Stomach (tissue), 9 donors: ENCODE results near the gene CRTAC1. TPM values are rescaled to one million over a fixed set of nuclear protein-coding genes. Genes with fewer than 3 reads are reported as not detected.

Experiments
- DNase-seq, 2 donors: peaks; one replicate each; pipeline versions ENCODE4 v3.0.0 to v3.0.0-alpha.2; 2013 to 2019
- H3K27ac ChIP-seq, 5 donors: fragments of 200-600 bp in 4 of 5; sonication (generic) in 4 of 5; one replicate each; pipeline ENCODE4 v1.5.1; 2013 to 2019; ENCODE audit warnings: mild to moderate bottlenecking in 1 of 5, moderate library complexity in 1 of 5
- H3K27me3 ChIP-seq, 3 donors: fragments of 200-600 bp; sonication (generic); one replicate each; pipeline ENCODE4 v1.5.1; 2017 to 2019; ENCODE audit warnings: mixed run types in 1 of 3
- H3K36me3 ChIP-seq, 4 donors: fragments of 200-600 bp; sonication (generic); 1 replicate in 3 of 4; 2 replicates in 1 of 4; pipeline ENCODE4 v1.5.1; 2016 to 2019
- H3K4me1 ChIP-seq, 4 donors: fragments of 200-600 bp; sonication (generic); one replicate each; pipeline ENCODE4 v1.5.1; 2016 to 2019
- H3K4me3 ChIP-seq, 4 donors: fragments of 200-600 bp; sonication (generic) in 3 of 4; one replicate each; pipeline ENCODE4 v1.5.1; 2016 to 2019; ENCODE audit warnings: mild to moderate bottlenecking in 1 of 4
- H3K9me3 ChIP-seq, 4 donors: fragments of 200-600 bp; sonication (generic); one replicate each; pipeline ENCODE4 v1.5.1; 2016 to 2019
- EP300 ChIP-seq: sonication (generic); formaldehyde crosslinking; IDR thresholded peaks from one replicate; pipeline ENCODE4 v1.6.1; 2017; ENCODE audit warnings: antibody characterized with exemption
- POLR2A ChIP-seq, 4 donors: fragments of 450-650 bp; IDR thresholded peaks; one replicate each; pipeline ENCODE4 v1.6.1; 2016; ENCODE audit warnings: antibody characterized with exemption in 4 of 4, control low read depth in 2 of 4, mild to moderate bottlenecking in 1 of 4, moderate library complexity in 1 of 4
- POLR2AphosphoS5 ChIP-seq, 3 donors: sonication (generic); formaldehyde crosslinking; IDR thresholded peaks; one replicate each; pipeline ENCODE4 v1.6.1; 2016; ENCODE audit warnings: antibody characterized with exemption in 3 of 3
- WGBS, 5 donors: extraction: QIAGEN DNeasy Blood & Tissue Kit in 3 of 5; methylation state at CpG; one replicate each; pipeline versions ENCODE4 v1.1.5 to v1.1.7; 2013 to 2018; 5-methylcytosine and 5-hydroxymethylcytosine counted together
- intact Hi-C: fragments of 100-400 bp; cut with DNase I; formaldehyde crosslinking; loops from one replicate; pipeline ENCODE4 v1.15.1; 2023; ENCODE audit warnings: low total_unique reads
- polyA plus RNA-seq, 3 donors: library from polyadenylated mRNA; stranded (reverse); fragments of 200-250 nt; gene quantifications; one replicate each; pipeline ENCODE4 v1.2.3, GENCODE V29; 2013
- total RNA-seq, 5 donors: library from RNA; depleted of rRNA; stranded (reverse); fragments of >200 nt; gene quantifications; one replicate each; pipeline versions ENCODE4 v1.1.0 to v1.2.3, GENCODE V29; 2014 to 2016
- TF ChIP-seq, protein P1 (sequence below), 7 experiments: fragments of 450-650 bp in 4 of 7; fragments of 200-600 bp in 3 of 7; sonication (generic) in 3 of 7; IDR thresholded peaks; one replicate each; pipeline ENCODE4 v1.5.1; 2016 to 2019; ENCODE audit warnings: antibody characterized with exemption in 7 of 7, control low read depth in 2 of 7, mild to moderate bottlenecking in 1 of 7
- donor health status: healthy with polysubstance abuse.
- donor health status: Bipolar disorder and iron deficiency.
- donor health status: healthy.

Gene CRTAC1
- total and polyA plus RNA-seq, 8 donors: 0.06 to 21.4 (median 0.77) TPM; not detected in 2

DNA sequence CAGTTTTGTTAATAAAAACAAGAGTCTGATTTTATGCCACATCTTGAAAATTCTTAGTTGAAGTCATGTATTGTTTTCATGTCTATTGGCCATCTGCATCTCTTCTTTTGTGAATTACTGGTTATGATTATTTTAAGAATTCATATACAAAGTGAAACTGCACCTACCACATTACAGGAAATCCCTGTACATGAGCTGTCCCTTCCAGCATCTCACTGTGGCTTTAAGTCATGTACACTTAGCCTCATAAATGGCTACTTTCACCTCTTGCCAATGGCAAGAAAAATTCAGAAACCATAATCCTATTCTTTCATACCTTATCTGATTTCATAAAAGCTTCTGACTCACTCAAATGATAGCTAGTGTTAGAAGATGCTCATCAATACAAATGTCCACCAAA is 48.6 kb downstream of the CRTAC1 start:
- H3K9me3 ChIP-seq: no peaks in the 10 kb centered on the region
- TF ChIP-seq POLR2A (IDR thresholded peaks at IDR 0.05) (no peak), POLR2AphosphoS5 (IDR thresholded peaks at IDR 0.05) (no peak), EP300 (no peak)
- TF ChIP-seq, protein P1, sequence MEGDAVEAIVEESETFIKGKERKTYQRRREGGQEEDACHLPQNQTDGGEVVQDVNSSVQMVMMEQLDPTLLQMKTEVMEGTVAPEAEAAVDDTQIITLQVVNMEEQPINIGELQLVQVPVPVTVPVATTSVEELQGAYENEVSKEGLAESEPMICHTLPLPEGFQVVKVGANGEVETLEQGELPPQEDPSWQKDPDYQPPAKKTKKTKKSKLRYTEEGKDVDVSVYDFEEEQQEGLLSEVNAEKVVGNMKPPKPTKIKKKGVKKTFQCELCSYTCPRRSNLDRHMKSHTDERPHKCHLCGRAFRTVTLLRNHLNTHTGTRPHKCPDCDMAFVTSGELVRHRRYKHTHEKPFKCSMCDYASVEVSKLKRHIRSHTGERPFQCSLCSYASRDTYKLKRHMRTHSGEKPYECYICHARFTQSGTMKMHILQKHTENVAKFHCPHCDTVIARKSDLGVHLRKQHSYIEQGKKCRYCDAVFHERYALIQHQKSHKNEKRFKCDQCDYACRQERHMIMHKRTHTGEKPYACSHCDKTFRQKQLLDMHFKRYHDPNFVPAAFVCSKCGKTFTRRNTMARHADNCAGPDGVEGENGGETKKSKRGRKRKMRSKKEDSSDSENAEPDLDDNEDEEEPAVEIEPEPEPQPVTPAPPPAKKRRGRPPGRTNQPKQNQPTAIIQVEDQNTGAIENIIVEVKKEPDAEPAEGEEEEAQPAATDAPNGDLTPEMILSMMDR (IDR thresholded peaks at IDR 0.05): no peak
- DNase-seq: no peak
- intact Hi-C loops: no loop called here
- no peaks in the 10 kb centered on the region for H3K36me3 ChIP-seq
- peaks cover 0 to 62% (median 0%) of the 10 kb centered on the region in 3 donors for H3K27me3 ChIP-seq
- no peak overlapping the region for H3K27ac ChIP-seq
- no peak overlapping the region for H3K4me3 ChIP-seq
- H3K4me1 ChIP-seq: no peaks in the 10 kb centered on the region

DNA sequence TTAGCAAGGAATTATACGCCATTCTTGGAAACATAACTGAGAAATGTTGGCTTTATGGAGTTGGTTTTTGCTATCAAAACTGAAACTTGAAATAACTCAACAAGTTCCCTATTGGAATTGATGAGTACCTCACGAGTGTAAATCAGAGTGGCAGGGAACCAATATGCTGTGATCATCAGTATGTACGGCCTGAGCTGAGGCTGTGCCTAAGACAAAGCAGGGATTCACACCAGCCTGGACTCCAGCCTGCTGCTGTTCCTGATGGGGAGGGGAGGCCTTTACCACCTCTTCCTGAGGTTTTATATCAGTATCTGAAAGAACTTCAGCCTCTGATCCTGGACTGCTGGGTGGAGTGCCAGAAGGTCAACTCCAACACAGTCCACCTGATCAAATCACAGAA is 52.7 kb downstream of the CRTAC1 start:
- Histone ChIP-seq H3K36me3 (no peaks in the 10 kb centered on the region), H3K9me3 (peaks cover 0 to 3% (median 0%) of the 10 kb centered on the region in 4 donors), H3K4me1 (peaks cover 0 to 10% (median 0%) of the 10 kb centered on the region in 4 donors), H3K27ac (no peak overlapping the region), H3K27me3 (peaks cover 5 to 79% (median 23%) of the 10 kb centered on the region in 3 donors), H3K4me3 (no peak overlapping the region)
- WGBS, 5 donors: 69 to 84% (median 72%) methylated on average over 3 of the region's 3 CpGs
- TF ChIP-seq POLR2AphosphoS5 (IDR thresholded peaks at IDR 0.05): no peak
- no peak for TF ChIP-seq POLR2A (IDR thresholded peaks at IDR 0.05)
- TF ChIP-seq, protein P1 (IDR thresholded peaks at IDR 0.05): no peak
- no peak for TF ChIP-seq EP300
- intact Hi-C loops: no loop called here
- DNase-seq: no peak

DNA sequence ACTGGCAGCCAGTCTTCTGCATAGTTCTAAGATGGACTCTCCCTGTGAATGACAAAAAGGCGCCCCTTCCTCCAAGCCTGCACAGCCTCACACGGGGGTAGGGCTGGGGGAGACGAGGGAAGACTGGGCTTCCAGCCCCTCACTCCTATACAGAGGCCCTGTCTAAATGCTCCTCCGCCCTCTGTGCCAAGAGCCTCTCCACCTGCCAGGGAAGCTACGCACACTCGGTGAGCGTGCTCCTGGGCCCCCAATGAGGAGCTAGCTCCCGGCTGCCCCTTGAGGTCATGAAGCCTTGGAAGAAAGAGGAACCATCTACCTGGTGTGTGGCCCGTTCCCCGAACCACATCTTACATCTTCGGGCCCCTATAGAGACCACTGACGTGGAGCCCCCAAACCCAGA is 54.8 kb downstream of the CRTAC1 start:
- intact Hi-C loops: no loop called here
- no peak for DNase-seq
- Histone ChIP-seq H3K9me3 (peaks cover 0 to 7% (median 2%) of the 10 kb centered on the region in 4 donors), H3K27ac (no peak overlapping the region), H3K4me1 (peaks cover 0 to 10% (median 0%) of the 10 kb centered on the region in 4 donors), H3K27me3 (peaks cover 5 to 98% (median 23%) of the 10 kb centered on the region in 3 donors), H3K4me3 (no peak overlapping the region), H3K36me3 (no peaks in the 10 kb centered on the region)
- 76 to 88% (median 82%) methylated on average over 8 to 12 of the region's 12 CpGs for WGBS, 5 donors
- TF ChIP-seq EP300 (no peak), POLR2AphosphoS5 (IDR thresholded peaks at IDR 0.05) (no peak), POLR2A (IDR thresholded peaks at IDR 0.05) (no peak)
- TF ChIP-seq, protein P1 (IDR thresholded peaks at IDR 0.05): no peak

DNA sequence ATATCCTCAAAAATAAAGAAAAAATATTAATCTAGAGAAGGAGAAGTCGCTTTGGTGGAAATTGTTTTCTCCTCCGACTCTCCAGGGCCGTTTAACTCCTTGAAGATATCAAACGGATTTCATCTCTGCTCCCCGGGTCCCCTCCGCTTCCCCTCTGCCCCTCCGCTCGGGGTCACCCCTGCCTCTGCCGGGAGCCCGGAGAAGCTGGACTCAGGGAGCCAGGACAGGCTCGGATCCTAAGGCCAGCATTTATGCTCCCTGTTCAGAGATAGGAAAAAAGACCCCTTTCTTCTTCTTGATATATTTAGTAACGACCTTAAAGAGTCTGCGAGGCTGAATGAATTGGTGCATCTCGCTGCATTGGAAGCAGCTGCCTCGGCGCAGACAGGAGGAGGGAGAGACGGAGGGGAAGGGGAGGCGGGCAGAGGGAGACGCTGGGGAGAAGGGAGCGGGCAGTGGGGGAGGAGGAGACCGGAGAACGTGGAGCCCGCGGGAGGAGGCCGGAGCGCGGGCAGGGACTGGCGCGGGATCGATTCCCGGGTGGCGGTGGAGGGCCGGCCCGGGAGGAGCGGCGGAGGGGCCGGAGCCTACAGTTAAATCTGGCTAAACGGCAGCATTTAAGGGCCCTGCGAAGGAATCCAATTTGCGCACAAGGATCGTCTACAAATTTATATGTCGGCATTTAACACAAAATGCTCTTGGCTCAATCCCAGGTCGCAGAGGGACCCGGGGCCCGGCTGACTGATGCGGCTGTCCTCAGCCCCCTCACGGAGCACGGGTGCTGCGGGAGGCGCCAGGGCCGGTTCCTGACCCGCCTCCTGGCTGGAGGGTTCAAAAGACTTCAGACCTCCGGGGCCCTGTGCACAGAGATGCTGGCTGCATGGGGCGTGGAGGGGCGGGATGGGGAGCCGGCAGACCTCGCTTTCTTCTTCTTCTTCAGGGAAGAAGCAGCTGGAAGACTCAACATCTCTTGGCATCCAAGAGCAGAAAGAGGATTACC is 55.6 kb downstream of the CRTAC1 start:
- Histone ChIP-seq H3K27ac (no peak overlapping the region), H3K9me3 (peaks cover 0 to 7% (median 2%) of the 10 kb centered on the region in 4 donors), H3K4me1 (peaks cover 0 to 10% (median 0%) of the 10 kb centered on the region in 4 donors), H3K36me3 (no peaks in the 10 kb centered on the region), H3K27me3 (peaks cover 5 to 98% (median 28%) of the 10 kb centered on the region in 3 donors), H3K4me3 (no peak overlapping the region)
- WGBS, 5 donors: 21 to 36% (median 26%) methylated on average over 45 to 57 of the region's 57 CpGs
- intact Hi-C loops: no loop called here
- TF ChIP-seq POLR2A (IDR thresholded peaks at IDR 0.05) (no peak), EP300 (no peak), POLR2AphosphoS5 (IDR thresholded peaks at IDR 0.05) (no peak)
- TF ChIP-seq, protein P1 (IDR thresholded peaks at IDR 0.05): no peak
- peak in 1 of 2 donors; percentile 36 for DNase-seq
